NCI-H1092 (cell line): ENCODE data around the gene BZW2.
"Not testable (repeated sequence)": the region's sequence is repeated elsewhere in the genome, so short reads cannot be mapped to it uniquely, and the experiment has no call there.

Experiments
- DNase-seq: peaks from one replicate; lab custom pipeline; 2025; lab: John Stamatoyannopoulos, UW

The BZW2 gene

GRCh38 chr7:16644636-16645592, 1.1 kb upstream of the BZW2 start:
- DNase-seq: peak; percentile 11

DNA sequence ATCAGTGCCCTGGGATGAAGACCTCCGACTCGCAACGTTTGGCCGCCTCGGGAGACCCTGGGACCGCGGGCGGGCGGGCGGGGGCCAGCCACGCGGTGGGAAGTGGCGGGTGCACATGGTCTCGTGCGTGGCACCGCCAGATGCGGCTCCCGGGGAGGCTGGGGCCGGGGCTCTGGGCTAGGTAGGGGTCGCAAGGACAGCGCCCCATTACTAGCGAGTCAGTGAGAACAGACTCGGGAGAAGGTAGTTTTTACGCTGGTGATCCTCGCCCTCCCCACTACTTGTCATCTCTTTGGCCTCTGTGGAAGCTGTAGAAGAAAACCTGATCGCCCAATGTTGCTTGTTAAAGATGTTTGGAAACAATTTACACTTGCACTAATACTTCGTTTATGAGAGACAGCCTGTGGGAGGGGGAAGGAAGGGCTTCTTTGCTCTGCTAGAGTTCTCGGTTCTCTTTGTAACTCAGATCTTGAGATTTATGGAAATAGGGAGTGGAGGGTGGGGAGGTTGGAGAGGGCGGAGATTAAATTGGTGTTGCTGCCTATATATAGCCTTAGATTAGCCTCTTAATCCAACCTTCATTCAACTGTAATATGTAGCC, 591 bp downstream of the BZW2 start:
- DNase-seq: no peak

- DNase-seq: peak; percentile 5
Observed at GRCh38 chr7:16647435-16647960, 1.5 kb downstream of the BZW2 start.

DNA sequence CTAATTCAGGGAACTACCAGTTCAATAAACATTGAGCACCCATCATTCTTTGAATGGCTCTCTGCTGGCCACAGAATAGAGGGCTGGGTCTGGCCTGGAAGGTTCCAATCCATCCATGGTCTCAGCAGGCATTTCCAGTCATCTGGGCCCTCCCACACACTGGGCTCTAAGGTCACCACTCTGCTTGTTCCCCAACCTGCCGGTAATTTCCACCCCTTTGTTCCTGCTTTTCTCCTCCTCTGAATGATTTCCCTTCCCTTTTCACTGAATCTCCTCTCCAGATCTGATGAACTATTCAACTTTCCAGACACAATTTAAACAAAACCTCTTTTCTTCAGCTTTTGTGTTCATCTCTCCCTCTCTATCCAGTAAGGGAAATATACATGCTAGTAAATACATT, 2.6 kb downstream of the BZW2 start:
- DNase-seq: no peak

DNA sequence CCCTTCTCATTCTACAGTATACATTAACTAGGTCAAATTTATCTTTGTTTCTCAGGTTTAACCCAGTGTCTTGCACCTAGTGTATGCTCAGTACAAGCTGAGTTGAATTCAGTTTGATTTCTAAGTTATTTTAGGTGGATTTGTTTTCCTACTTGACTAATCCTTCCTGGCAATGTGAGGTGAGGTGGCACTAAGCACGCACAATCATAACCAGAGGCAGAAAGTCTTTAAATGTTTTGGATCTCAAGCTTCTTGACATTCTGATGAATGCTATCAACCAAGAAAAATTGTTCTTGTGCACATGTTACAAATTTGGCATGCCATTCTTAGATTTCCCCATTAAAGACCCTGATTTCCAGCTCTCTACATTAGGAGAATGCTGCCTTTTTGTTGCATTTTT, 3.2 kb downstream of the BZW2 start:
- DNase-seq: no peak

DNA sequence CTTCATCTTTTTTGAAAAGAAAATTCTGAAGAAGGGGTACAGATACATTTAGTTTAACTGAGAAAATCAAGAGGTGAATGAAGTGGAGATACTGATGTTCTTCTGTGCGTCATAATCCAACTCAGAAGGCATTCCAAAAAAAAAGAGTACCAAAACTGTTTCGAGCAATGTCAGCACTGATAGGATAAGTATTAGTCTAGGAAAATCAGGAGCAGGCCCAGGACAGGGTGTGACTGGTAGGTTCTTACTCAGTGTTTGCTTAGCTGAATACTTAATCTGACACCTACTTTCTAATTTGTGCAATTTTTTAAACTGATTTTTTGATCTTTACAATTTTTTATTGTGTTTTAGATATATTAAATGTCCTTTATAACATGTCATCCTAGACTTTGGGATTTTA, 4.3 kb downstream of the BZW2 start:
- no peak for DNase-seq

DNA sequence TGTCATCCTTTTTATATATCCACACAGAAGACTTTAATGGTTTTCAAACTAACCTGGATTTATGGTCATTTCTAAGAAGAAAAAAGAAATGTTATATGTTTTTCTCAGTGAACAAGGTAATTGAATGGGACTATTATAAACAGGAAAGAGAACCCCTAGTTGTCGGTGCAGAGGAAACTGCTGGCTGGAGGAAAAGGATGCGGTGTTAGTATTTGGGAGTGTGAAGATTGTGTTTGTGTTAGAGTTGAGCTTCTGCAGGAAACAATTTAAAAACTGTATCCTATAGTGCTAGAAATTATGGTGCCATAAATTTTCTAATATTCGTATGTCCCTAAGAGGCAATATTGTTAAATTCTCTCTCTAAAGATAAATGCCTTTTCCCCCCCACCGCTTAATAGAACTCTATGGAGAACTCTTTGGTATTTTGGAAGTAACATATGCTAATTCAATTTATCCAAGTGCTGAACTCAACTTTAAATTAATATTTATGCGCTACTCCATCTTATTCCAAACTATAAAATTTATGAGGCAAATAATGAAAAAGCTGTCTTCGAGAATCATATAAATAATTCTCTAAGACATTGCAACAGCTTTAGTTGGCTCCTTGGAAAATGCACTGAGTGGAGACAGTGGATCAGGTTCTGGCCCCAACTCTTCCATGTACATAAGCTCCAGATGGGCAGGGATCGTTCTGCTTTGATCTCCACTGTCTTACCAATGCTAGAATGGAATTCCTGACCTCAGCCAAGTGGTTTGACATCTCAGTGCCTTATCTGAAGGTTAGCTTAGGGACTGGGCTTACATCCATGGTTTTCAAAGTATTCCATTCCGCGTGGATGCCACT, 5.6 kb downstream of the BZW2 start:
- DNase-seq: no peak

DNA sequence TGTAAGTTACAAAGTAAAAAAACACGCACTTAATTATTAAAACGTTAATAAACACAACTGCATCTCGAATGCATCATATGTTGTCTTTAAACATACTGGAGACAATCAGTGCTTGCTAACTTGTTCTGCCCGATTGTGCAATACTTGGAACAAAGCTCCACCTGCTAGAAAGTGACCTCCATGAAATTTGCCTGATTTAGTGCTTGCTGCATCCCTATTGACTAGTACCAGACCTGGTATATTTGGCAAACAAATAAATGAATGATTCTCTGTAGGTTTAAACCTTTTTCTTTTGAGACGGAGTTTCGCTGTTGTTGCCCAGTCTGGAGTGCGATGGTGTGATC, 6.2 kb downstream of the BZW2 start:
- DNase-seq: no peak

GRCh38 chr7:16652888-16653287, 6.9 kb downstream of the BZW2 start:
- DNase-seq: no peak

- no peak for DNase-seq
Observed at GRCh38 chr7:16655394-16655793, 9.4 kb downstream of the BZW2 start.

- no peak for DNase-seq
Observed at GRCh38 chr7:16656141-16656540, 10.2 kb downstream of the BZW2 start.

GRCh38 chr7:16657656-16658279, 11.8 kb downstream of the BZW2 start:
- DNase-seq: no peak

DNA sequence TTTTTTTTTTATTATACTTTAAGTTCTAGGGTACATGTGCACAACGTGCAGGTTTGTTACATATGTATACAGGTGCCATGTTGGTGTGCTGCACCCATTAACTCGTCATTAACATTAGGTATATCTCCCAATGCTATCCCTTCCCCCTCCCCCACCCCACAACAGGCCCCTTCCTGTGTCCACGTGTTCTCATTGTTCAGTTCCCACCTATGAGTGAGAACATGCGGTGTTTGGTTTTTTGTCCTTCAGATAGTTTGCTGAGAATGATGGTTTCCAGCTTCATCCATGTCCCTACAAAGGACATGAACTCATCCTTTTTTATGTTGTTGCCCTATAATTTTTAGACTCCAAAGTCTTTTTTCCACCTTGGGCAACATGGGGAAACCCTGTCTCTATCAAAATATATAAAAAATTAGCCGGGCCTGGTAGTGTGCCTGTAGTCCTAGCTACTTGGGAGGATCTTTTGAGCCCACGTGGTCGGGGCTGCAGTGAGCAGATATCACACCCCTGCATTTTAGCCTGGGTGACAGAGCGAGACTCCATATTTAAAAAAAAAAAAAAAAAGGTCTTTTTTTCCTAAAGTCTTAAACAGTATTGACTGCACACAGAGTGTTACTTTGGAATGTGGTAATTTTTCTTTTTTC, 14.0 kb downstream of the BZW2 start:
- DNase-seq: not testable (repeated sequence)

- DNase-seq: no peak
Observed at GRCh38 chr7:16660702-16661464, 14.9 kb downstream of the BZW2 start.

GRCh38 chr7:16661924-16662323, 15.9 kb downstream of the BZW2 start:
- no peak for DNase-seq

GRCh38 chr7:16667355-16667754, 21.4 kb downstream of the BZW2 start:
- DNase-seq: no peak

GRCh38 chr7:16668049-16668858, 22.3 kb downstream of the BZW2 start:
- DNase-seq: no peak

DNA sequence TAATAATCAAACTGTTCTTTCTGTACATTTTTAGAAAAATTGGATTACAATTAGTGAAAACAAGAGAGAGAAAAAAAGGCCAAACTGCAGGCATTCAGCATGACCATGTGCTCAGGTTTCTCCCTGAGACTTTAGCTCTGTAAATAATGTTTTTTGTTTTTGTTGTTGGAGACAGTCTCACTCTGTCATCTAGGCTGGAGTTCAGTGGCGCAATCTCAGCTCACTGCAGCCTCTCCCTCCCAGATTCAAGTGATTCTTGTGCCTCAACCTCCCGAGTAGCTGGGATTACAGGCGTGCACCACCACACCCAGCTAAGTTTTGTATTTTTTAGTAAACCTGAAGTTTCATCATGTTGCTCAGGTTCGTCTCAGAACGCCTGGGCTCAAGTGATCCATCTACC, 23.0 kb downstream of the BZW2 start:
- no peak for DNase-seq

- no peak for DNase-seq
Observed at GRCh38 chr7:16669581-16669980, 23.6 kb downstream of the BZW2 start.

- DNase-seq: no peak
Observed at GRCh38 chr7:16670021-16670420, 24.0 kb downstream of the BZW2 start.
